SH-SY5Y (cell line): ENCODE results near the gene PTPN3.

Experiments
- GATA2 ChIP-seq: IDR thresholded peaks from 2 replicates; pipeline ENCODE4 v1.6.1; 2011; ENCODE audit warnings: mild to moderate bottlenecking, low read depth, low read length
- GATA3 ChIP-seq: IDR thresholded peaks from 2 replicates; pipeline ENCODE4 v1.6.1; 2011; ENCODE audit warnings: low read depth, mild to moderate bottlenecking, low read length, moderate library complexity

GRCh38 chr9:109466623-109467590, 31.2 kb downstream of the PTPN3 start:
- no peak for TF ChIP-seq GATA2
- no peak for TF ChIP-seq GATA3
